HUES6 (cell line): ENCODE results near the gene PTPRR.
A peak's percentile ranks its signal among the peaks of the same experiment; 100 is the strongest.

Experiments used
- H3K27ac ChIP-seq: 2 replicates; pipeline ENCODE4 v1.7.0; 2013; ENCODE audit warnings: low read depth, mild to moderate bottlenecking, low read length, inconsistent platforms
- H3K27me3 ChIP-seq: 2 replicates; pipeline ENCODE4 v1.6.1; 2013; ENCODE audit warnings: low read length; ENCODE audit not compliant: control insufficient read depth, insufficient read depth
- H3K36me3 ChIP-seq: 2 replicates; pipeline ENCODE4 v1.6.1; 2013; ENCODE audit warnings: low read length; ENCODE audit not compliant: control insufficient read depth, insufficient read depth
- H3K4me1 ChIP-seq: 2 replicates; pipeline ENCODE4 v1.6.1; 2013; ENCODE audit warnings: low read length; ENCODE audit not compliant: control insufficient read depth, insufficient read depth
- H3K4me3 ChIP-seq: 2 replicates; pipeline ENCODE4 v1.5.1; 2013; ENCODE audit warnings: low read depth, low read length
- H3K9ac ChIP-seq: one replicate; pipeline ENCODE4 v1.6.1; 2013; ENCODE audit warnings: mild to moderate bottlenecking, low read length
- H3K9me3 ChIP-seq: 2 replicates; pipeline ENCODE4 v1.6.1; 2013; ENCODE audit warnings: low read depth, low read length; ENCODE audit not compliant: control insufficient read depth, insufficient read depth

The PTPRR gene

DNA sequence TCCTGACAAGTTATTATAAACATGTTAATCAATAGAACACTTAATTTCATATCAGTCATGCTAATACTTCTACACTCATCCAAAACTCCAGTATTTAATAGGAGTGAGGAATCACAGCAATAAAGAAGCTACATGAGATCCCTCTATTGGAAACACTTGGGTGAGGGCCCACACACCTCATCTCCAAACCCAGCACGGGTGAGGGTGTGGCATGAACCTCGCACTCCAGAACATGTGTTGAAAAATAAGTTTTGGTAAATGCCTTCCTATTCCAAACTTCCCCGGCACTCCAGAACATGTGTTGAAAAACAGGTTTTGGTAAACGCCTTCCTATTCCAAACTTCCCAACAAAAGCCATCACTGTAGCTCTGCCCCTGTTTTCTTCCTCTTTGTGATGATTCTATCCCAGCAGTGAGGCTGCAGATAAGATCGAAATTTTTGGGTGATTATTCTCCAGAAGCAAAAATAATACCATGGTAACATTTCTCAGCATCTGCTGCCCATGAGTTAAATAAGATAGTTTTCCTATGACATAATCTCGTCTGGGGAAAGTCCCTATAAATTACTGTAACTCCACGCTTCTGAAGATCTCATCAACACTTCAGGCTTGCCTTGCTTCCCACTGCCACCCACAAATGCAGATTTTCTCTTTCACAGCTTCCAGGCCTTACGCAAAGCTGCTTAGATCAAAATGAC, 258.9 kb downstream of the PTPRR start:
- Histone ChIP-seq H3K9ac (no peak overlapping the region), H3K4me1 (peaks cover 27% of the 10 kb centered on the region), H3K36me3 (no peaks in the 10 kb centered on the region), H3K27me3 (no peaks in the 10 kb centered on the region), H3K27ac (0 out of 2 replicates have a peak overlapping the region, but pooled peaks have one; percentile 32), H3K4me3 (no peak overlapping the region), H3K9me3 (no peaks in the 10 kb centered on the region)

DNA sequence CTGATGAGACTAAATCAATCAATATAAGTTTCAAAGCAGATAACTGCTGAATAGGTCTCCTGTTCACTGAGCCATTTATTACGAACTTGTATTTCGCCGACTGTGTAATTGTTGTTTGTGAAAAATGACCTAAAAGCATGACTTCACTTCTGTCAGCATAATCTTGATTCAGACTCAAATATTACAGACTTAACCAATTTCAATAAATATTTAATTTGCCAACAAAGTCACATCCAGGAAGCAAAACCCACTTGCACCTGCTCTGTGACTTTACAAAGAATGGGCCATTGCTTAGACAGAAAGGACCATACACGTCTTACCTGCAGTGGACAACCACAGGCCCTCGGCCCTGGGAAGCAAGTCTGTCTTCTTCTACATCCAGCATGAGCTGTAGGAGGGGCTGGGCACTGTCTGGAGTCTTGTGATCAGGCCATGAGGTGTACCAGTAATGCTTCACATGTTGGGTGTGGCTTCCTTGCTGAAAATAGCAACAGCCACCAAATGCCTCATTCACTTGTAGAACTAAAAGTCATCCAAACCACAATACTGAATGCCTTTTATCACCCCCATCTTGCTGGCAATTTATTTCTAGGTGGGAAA, 259.8 kb downstream of the PTPRR start:
- peaks cover 27% of the 10 kb centered on the region for H3K4me1 ChIP-seq
- H3K4me3 ChIP-seq = no peak overlapping the region
- no peaks in the 10 kb centered on the region for H3K9me3 ChIP-seq
- H3K27ac ChIP-seq = no peak overlapping the region
- no peaks in the 10 kb centered on the region for H3K36me3 ChIP-seq
- no peak overlapping the region for H3K9ac ChIP-seq
- H3K27me3 ChIP-seq = no peaks in the 10 kb centered on the region

DNA sequence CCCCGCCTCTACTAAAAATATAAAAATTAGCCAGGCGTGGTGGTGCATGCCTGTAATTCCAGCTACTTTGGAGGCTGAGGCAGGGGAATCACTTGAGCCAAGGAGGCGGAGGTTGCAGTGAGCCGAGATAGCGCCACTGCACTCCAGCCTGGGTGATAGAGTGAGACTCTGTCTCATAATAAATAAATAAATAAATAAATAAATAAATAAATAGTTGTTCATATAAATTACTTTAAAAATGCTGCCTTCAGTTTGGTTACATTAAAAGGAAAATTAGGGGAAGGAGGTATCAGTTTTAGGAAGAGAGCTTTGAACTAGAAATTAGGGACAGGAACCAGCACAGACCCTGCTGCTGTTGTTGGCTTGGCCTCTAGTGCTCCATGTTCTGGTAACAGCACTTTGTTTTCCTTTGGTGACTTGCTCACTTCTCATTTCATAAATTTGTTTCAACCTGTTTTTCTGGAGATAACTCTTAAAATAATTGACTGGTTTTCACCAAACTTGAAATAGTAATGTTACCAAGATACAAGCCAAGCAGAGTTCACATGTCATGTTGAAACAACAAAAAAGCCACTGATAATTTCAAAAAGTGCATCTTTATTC, 260.4 kb downstream of the PTPRR start:
- Histone ChIP-seq H3K9me3 (no peaks in the 10 kb centered on the region), H3K4me3 (no peak overlapping the region), H3K36me3 (no peaks in the 10 kb centered on the region), H3K27ac (no peak overlapping the region), H3K9ac (no peak overlapping the region), H3K4me1 (peaks cover 27% of the 10 kb centered on the region), H3K27me3 (no peaks in the 10 kb centered on the region)

GRCh38 chr12:70659077-70659606, 261.4 kb downstream of the PTPRR start:
- H3K36me3 ChIP-seq = no peaks in the 10 kb centered on the region
- no peak overlapping the region for H3K27ac ChIP-seq
- H3K4me1 ChIP-seq = peaks cover 17% of the 10 kb centered on the region
- H3K9ac ChIP-seq = no peak overlapping the region
- no peak overlapping the region for H3K4me3 ChIP-seq
- H3K9me3 ChIP-seq = no peaks in the 10 kb centered on the region
- no peaks in the 10 kb centered on the region for H3K27me3 ChIP-seq

GRCh38 chr12:70657616-70658286, 262.8 kb downstream of the PTPRR start:
- peaks cover 10% of the 10 kb centered on the region for H3K4me1 ChIP-seq
- no peak overlapping the region for H3K4me3 ChIP-seq
- H3K9me3 ChIP-seq = no peaks in the 10 kb centered on the region
- H3K27me3 ChIP-seq = no peaks in the 10 kb centered on the region
- no peaks in the 10 kb centered on the region for H3K36me3 ChIP-seq
- no peak overlapping the region for H3K9ac ChIP-seq
- no peak overlapping the region for H3K27ac ChIP-seq

- no peak overlapping the region for H3K9ac ChIP-seq
- no peaks in the 10 kb centered on the region for H3K36me3 ChIP-seq
- no peaks in the 10 kb centered on the region for H3K4me1 ChIP-seq
- no peaks in the 10 kb centered on the region for H3K9me3 ChIP-seq
- H3K27me3 ChIP-seq = no peaks in the 10 kb centered on the region
- H3K27ac ChIP-seq = no peak overlapping the region
- H3K4me3 ChIP-seq = no peak overlapping the region
Measured at GRCh38 chr12:70652451-70652850, 268.1 kb downstream of the PTPRR start.

GRCh38 chr12:70648831-70649230, 271.7 kb downstream of the PTPRR start:
- no peak overlapping the region for H3K27ac ChIP-seq
- no peaks in the 10 kb centered on the region for H3K9me3 ChIP-seq
- H3K4me3 ChIP-seq = no peak overlapping the region
- no peaks in the 10 kb centered on the region for H3K27me3 ChIP-seq
- H3K4me1 ChIP-seq = peaks cover 22% of the 10 kb centered on the region
- no peaks in the 10 kb centered on the region for H3K36me3 ChIP-seq
- no peak overlapping the region for H3K9ac ChIP-seq

DNA sequence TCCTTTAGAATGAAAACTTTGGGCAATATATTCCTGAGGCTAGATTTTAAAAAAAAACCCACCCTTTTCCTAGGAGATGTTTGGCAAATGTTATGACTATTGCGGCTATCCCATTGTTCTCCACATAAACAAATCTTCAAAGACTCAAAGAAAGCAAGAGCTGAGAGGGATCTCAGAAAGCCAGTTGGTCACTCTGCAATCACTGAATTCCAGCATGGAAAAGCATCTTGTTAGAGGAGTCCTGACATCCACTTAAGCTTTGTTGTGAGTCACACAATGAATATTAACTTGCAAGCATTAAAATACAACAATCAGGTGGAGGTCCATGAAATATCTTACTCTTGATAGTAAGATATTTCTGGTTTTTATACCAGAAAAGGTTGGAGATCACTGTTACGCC, 272.3 kb downstream of the PTPRR start:
- Histone ChIP-seq H3K4me3 (no peak overlapping the region), H3K27me3 (no peaks in the 10 kb centered on the region), H3K9me3 (no peaks in the 10 kb centered on the region), H3K4me1 (peaks cover 22% of the 10 kb centered on the region), H3K9ac (no peak overlapping the region), H3K36me3 (no peaks in the 10 kb centered on the region), H3K27ac (no peak overlapping the region)

- peak overlapping the region; percentile 52; the same call in 1 of the 2 replicates for H3K27ac ChIP-seq
Measured at GRCh38 chr12:70646850-70647249, 273.7 kb downstream of the PTPRR start.

DNA sequence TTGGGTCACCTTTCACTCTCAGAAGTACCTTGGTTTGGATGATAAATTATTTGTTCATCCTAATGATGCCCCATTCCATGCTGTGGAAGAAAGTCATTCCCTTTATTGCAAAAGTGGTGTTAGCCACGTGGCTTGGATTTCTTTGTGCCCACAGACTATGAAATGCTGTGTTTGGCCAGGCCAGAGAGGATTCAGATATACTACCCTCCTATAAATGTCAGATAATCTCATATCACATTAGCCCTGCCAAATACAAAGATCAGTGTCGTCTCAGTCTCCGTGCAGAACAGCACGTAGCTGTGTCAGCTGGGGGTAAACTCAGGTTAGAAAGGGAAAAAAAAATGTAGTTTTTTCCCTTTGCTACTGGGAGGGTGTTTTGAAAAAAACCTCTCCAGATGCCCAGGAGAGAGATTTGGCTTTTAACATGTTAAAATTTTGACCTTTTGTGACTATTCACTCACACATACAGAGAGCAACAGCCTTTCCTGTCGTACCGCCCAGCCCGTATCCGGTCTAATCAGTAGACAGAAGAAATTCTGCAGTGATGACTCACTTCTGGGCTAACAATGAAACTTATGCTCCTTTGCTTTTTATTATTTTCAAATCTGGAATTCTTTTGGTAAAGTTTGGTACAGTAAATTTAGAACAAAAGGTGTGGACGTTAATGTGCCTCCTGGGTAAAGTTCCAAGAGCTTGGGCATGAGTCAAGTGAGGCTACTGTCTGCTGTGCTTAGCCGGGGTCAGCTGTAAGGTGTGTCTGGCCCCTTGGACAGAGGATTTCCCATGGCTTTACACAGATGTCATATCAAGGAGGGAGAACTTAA, 274.8 kb downstream of the PTPRR start:
- no peaks in the 10 kb centered on the region for H3K27me3 ChIP-seq
- H3K9ac ChIP-seq = peak overlapping the region; percentile 40
- H3K27ac ChIP-seq = peak overlapping the region; percentile 52
- peaks cover 22% of the 10 kb centered on the region for H3K4me1 ChIP-seq
- no peak overlapping the region for H3K4me3 ChIP-seq
- no peaks in the 10 kb centered on the region for H3K9me3 ChIP-seq
- no peaks in the 10 kb centered on the region for H3K36me3 ChIP-seq

More at GRCh38 chr12:70646850-70647249, 273.7 kb downstream of the PTPRR start:
- H3K9ac ChIP-seq = no peak overlapping the region
- no peaks in the 10 kb centered on the region for H3K27me3 ChIP-seq
- no peaks in the 10 kb centered on the region for H3K9me3 ChIP-seq
- H3K36me3 ChIP-seq = no peaks in the 10 kb centered on the region
- peaks cover 22% of the 10 kb centered on the region for H3K4me1 ChIP-seq
- H3K4me3 ChIP-seq = no peak overlapping the region
